ENCODE data around the gene SLC35F1.

DNA sequence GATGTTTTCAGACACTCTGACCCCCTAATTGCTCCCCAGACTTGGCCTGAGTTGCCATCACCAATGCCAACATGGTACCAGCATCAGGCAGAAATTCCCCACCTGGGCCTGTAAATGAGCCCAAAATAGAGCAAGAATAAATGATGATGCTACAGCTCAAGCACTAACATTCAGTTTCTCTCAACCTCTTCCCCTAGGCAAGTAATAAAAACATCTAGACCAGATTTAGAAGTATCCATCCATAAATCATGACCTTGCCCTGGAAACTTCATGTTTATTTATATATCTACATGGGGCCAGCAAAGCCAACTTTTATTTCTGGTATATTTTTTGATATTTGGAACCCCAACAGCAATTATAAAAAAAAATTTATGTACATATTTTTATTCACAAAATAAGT is 419.6 kb downstream of the SLC35F1 start:
- TF ChIP-seq, protein P1, sequence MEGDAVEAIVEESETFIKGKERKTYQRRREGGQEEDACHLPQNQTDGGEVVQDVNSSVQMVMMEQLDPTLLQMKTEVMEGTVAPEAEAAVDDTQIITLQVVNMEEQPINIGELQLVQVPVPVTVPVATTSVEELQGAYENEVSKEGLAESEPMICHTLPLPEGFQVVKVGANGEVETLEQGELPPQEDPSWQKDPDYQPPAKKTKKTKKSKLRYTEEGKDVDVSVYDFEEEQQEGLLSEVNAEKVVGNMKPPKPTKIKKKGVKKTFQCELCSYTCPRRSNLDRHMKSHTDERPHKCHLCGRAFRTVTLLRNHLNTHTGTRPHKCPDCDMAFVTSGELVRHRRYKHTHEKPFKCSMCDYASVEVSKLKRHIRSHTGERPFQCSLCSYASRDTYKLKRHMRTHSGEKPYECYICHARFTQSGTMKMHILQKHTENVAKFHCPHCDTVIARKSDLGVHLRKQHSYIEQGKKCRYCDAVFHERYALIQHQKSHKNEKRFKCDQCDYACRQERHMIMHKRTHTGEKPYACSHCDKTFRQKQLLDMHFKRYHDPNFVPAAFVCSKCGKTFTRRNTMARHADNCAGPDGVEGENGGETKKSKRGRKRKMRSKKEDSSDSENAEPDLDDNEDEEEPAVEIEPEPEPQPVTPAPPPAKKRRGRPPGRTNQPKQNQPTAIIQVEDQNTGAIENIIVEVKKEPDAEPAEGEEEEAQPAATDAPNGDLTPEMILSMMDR (IDR thresholded peaks at IDR 0.05), result no peak
- TF ChIP-seq POLR2A (IDR thresholded peaks at IDR 0.05), result no peak
